ENCODE measurements around the gene PARVB.

GRCh38 chr22:44159811-44160210 lies 135.7 kb downstream of the PARVB start:
- TF ChIP-seq, protein P1, sequence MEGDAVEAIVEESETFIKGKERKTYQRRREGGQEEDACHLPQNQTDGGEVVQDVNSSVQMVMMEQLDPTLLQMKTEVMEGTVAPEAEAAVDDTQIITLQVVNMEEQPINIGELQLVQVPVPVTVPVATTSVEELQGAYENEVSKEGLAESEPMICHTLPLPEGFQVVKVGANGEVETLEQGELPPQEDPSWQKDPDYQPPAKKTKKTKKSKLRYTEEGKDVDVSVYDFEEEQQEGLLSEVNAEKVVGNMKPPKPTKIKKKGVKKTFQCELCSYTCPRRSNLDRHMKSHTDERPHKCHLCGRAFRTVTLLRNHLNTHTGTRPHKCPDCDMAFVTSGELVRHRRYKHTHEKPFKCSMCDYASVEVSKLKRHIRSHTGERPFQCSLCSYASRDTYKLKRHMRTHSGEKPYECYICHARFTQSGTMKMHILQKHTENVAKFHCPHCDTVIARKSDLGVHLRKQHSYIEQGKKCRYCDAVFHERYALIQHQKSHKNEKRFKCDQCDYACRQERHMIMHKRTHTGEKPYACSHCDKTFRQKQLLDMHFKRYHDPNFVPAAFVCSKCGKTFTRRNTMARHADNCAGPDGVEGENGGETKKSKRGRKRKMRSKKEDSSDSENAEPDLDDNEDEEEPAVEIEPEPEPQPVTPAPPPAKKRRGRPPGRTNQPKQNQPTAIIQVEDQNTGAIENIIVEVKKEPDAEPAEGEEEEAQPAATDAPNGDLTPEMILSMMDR (IDR thresholded peaks at IDR 0.05), result no peak
- TF ChIP-seq POLR2A (IDR thresholded peaks at IDR 0.05), result no peak

Measured in body of pancreas (tissue), 4 donors.